Activated CD8-positive, alpha-beta memory T cell treated with anti-CD3 and anti-CD28 coated beads for 36 hours (primary cell): ENCODE results near the gene ZNF180. TPM values are rescaled to one million over a fixed set of nuclear protein-coding genes. Genes with fewer than 3 reads are reported as not detected.

ENCODE experiments used
- total RNA-seq, 2 experiments: library from RNA; stranded (reverse); gene quantifications; one replicate each; pipeline ENCODE4 v1.2.3, GENCODE V29; 2021

The ZNF180 gene
- total RNA-seq, 2 experiments from 2014 or later, result 6.0 to 6.3 TPM

Other genes with a start within 250 kb of the ZNF180 start
- gene ZNF233, start 240.6 kb downstream of the ZNF180 start, total RNA-seq, result under 1 TPM; 0.13 to 0.42 TPM
- 1 to 10 TPM; 2.5 to 2.6 TPM for gene ZNF235, start 195.5 kb downstream of the ZNF180 start, total RNA-seq
- gene ZNF112, start 143.8 kb downstream of the ZNF180 start, total RNA-seq, result under 1 TPM; 0.15 to 0.36 TPM
- under 1 TPM; 0.69 to 0.72 TPM for gene ZNF285, start 98.9 kb downstream of the ZNF180 start, total RNA-seq
- 1 to 10 TPM in 1 of 2 experiments, under 1 TPM in 1; 0.96 to 1.2 TPM for gene ZNF229, start 52.0 kb downstream of the ZNF180 start, total RNA-seq
- not detected for gene CEACAM20, start 29.2 kb upstream of the ZNF180 start, total RNA-seq
- not detected for gene IGSF23, start 113.0 kb upstream of the ZNF180 start, total RNA-seq
- gene PVR, start 143.4 kb upstream of the ZNF180 start, total RNA-seq, result 1 to 10 TPM; 6.7 to 8.0 TPM
- under 1 TPM; 0.13 to 0.23 TPM for gene CEACAM19, start 171.0 kb upstream of the ZNF180 start, total RNA-seq
- not detected for gene CEACAM16, start 198.6 kb upstream of the ZNF180 start, total RNA-seq
- 10 to 100 TPM; 29.5 to 32.7 TPM for gene BCL3, start 248.2 kb upstream of the ZNF180 start, total RNA-seq